Liver (tissue), 3 donors: ENCODE measurements around the gene TP63.

Source experiments
- FOXA1 ChIP-seq: IDR thresholded peaks from 2 replicates; pipeline ENCODE4 v1.6.1; 2016; ENCODE audit warnings: antibody characterized with exemption
- FOXA2 ChIP-seq: IDR thresholded peaks from 2 replicates; pipeline ENCODE4 v1.6.1; 2016; ENCODE audit warnings: antibody characterized with exemption
- GABPA ChIP-seq, 2 donors: IDR thresholded peaks in 1 of 2; conservative IDR thresholded peaks in 1 of 2; 2 replicates each; pipeline ENCODE4 v1.6.1; 2016; ENCODE audit warnings: antibody characterized with exemption in 2 of 2, mild to moderate bottlenecking in 1 of 2, moderate library complexity in 1 of 2
- RAD21 ChIP-seq, 2 donors: IDR thresholded peaks; 2 replicates each; pipeline ENCODE4 v1.6.1; 2016; ENCODE audit warnings: antibody characterized with exemption in 2 of 2, mild to moderate bottlenecking in 2 of 2
- SP1 ChIP-seq: IDR thresholded peaks from 2 replicates; pipeline ENCODE4 v1.6.1; 2018; ENCODE audit warnings: antibody characterized with exemption, mild to moderate bottlenecking
- TAF1 ChIP-seq: conservative IDR thresholded peaks from 2 replicates; pipeline ENCODE4 v1.6.1; 2016; ENCODE audit warnings: antibody characterized with exemption, mild to moderate bottlenecking
- TF ChIP-seq, protein P1 (sequence below): fragments of 150-350 bp; IDR thresholded peaks from 2 replicates; pipeline ENCODE4 v1.5.1; 2017; ENCODE audit warnings: improper control_type of control experiment, low read depth, low read length; ENCODE audit not compliant: missing input control
- TF ChIP-seq, protein P2 (sequence below): IDR thresholded peaks from 2 replicates; pipeline ENCODE4 v1.6.1; 2016; ENCODE audit warnings: antibody characterized with exemption
- TF ChIP-seq, protein P3 (sequence below): IDR thresholded peaks from 2 replicates; pipeline ENCODE4 v1.6.1; 2016; ENCODE audit warnings: antibody characterized with exemption, mild to moderate bottlenecking
- donor health status: healthy.
- donor health status: healthy.

DNA sequence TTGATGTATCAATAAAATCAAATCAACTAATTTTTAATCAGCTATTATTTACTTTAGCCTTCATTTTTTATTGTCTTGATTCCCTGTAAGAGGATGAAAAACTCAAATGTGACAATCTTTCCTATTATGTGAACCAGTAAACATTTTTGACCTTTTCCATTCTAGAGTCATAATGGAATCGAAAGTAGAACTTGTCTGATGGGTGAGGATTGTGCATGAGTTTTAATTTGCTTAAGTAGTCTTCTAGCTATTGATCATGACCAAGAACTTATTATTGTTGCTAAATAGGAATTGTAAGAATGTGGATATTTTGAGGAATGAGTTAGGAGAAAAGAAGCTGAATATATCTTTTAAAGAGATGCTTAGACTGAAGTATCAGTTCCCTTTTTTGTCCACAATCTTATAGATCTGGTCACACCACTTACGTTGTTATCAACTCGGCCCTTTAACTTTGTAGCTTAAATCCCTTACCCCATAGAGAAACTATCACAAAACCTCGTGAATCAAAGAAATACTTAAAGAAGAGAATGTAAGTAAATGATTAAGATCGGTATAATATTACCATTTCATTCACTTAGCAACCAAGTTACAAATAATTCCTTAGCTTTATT, 147.3 kb downstream of the TP63 start:
- no peak for TF ChIP-seq TAF1
- TF ChIP-seq, protein P1, sequence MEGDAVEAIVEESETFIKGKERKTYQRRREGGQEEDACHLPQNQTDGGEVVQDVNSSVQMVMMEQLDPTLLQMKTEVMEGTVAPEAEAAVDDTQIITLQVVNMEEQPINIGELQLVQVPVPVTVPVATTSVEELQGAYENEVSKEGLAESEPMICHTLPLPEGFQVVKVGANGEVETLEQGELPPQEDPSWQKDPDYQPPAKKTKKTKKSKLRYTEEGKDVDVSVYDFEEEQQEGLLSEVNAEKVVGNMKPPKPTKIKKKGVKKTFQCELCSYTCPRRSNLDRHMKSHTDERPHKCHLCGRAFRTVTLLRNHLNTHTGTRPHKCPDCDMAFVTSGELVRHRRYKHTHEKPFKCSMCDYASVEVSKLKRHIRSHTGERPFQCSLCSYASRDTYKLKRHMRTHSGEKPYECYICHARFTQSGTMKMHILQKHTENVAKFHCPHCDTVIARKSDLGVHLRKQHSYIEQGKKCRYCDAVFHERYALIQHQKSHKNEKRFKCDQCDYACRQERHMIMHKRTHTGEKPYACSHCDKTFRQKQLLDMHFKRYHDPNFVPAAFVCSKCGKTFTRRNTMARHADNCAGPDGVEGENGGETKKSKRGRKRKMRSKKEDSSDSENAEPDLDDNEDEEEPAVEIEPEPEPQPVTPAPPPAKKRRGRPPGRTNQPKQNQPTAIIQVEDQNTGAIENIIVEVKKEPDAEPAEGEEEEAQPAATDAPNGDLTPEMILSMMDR: no peak
- TF ChIP-seq, protein P2, sequence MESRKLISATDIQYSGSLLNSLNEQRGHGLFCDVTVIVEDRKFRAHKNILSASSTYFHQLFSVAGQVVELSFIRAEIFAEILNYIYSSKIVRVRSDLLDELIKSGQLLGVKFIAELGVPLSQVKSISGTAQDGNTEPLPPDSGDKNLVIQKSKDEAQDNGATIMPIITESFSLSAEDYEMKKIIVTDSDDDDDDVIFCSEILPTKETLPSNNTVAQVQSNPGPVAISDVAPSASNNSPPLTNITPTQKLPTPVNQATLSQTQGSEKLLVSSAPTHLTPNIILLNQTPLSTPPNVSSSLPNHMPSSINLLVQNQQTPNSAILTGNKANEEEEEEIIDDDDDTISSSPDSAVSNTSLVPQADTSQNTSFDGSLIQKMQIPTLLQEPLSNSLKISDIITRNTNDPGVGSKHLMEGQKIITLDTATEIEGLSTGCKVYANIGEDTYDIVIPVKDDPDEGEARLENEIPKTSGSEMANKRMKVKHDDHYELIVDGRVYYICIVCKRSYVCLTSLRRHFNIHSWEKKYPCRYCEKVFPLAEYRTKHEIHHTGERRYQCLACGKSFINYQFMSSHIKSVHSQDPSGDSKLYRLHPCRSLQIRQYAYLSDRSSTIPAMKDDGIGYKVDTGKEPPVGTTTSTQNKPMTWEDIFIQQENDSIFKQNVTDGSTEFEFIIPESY: no peak
- no peak for TF ChIP-seq SP1
- TF ChIP-seq GABPA (IDR thresholded peaks at IDR 0.05 in 1 of 2, conservative IDR thresholded peaks at IDR 0.05 in 1 of 2): no peak
- no peak for TF ChIP-seq FOXA2
- TF ChIP-seq, protein P3, sequence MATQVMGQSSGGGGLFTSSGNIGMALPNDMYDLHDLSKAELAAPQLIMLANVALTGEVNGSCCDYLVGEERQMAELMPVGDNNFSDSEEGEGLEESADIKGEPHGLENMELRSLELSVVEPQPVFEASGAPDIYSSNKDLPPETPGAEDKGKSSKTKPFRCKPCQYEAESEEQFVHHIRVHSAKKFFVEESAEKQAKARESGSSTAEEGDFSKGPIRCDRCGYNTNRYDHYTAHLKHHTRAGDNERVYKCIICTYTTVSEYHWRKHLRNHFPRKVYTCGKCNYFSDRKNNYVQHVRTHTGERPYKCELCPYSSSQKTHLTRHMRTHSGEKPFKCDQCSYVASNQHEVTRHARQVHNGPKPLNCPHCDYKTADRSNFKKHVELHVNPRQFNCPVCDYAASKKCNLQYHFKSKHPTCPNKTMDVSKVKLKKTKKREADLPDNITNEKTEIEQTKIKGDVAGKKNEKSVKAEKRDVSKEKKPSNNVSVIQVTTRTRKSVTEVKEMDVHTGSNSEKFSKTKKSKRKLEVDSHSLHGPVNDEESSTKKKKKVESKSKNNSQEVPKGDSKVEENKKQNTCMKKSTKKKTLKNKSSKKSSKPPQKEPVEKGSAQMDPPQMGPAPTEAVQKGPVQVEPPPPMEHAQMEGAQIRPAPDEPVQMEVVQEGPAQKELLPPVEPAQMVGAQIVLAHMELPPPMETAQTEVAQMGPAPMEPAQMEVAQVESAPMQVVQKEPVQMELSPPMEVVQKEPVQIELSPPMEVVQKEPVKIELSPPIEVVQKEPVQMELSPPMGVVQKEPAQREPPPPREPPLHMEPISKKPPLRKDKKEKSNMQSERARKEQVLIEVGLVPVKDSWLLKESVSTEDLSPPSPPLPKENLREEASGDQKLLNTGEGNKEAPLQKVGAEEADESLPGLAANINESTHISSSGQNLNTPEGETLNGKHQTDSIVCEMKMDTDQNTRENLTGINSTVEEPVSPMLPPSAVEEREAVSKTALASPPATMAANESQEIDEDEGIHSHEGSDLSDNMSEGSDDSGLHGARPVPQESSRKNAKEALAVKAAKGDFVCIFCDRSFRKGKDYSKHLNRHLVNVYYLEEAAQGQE: no peak
- TF ChIP-seq RAD21 (IDR thresholded peaks at IDR 0.05): no peak
- no peak for TF ChIP-seq FOXA1
